ENCODE measurements around the gene PF4V1. TPM values are rescaled to one million over a fixed set of nuclear protein-coding genes. Genes with fewer than 3 reads are reported as not detected.

PF4V1 gene
- total RNA-seq, 1 experiment from 2014 or later: not detected

GRCh38 chr4:73865431-73866096 is 12.5 kb downstream of the PF4V1 start:
- intact Hi-C loops (cut with micrococcal nuclease; ENCODE audit: unreplicated experiment): loop anchor here (5.0 kb wide), 1 partner anchor 523 kb away; no protein-coding TSS in a partner anchor
- no peaks in the 10 kb centered on the region for H3K36me3 ChIP-seq (ENCODE audit: low read depth)
- no peak for DNase-seq
- ChIA-PET CTCF (no interaction called here), POLR2A (ENCODE audit: unreplicated experiment) (no interaction called here)
- H4K20me1 ChIP-seq (ENCODE audit: insufficient read depth): no peaks in the 10 kb centered on the region
- BruUV-seq (replicated peaks): no TSS peak
- no peaks in the 10 kb centered on the region for H3K9me3 ChIP-seq (ENCODE audit: insufficient read depth, low read depth)
- no peaks in the 10 kb centered on the region for H3K79me2 ChIP-seq (ENCODE audit: low read depth)
- H3K9me2 ChIP-seq (ENCODE audit: insufficient read depth): no peaks in the 10 kb centered on the region
- no peaks in the 10 kb centered on the region for H3K27me3 ChIP-seq (ENCODE audit: insufficient read depth, low read depth)
- no peak overlapping the region for H2AFZ ChIP-seq
- TF ChIP-seq CTCF (conservative IDR thresholded peaks at IDR 0.05) (no peak), EZH2 (IDR thresholded peaks at IDR 0.05; ENCODE audit: low read depth) (no peak)
- no peak overlapping the region for H3K4me2 ChIP-seq
- no peaks in the 10 kb centered on the region for H3F3A ChIP-seq (ENCODE audit: insufficient read depth, low read depth)
- no peak overlapping the region for H3K27ac ChIP-seq
- H3K4me1 ChIP-seq (replicated peaks; ENCODE audit: insufficient read depth): no peaks in the 10 kb centered on the region; the same call in 1 of the 2 replicates
- H3K4me3 ChIP-seq: no peak overlapping the region

GRCh38 chr4:73866246-73866645 is 13.2 kb downstream of the PF4V1 start:
- no peaks in the 10 kb centered on the region for H3K9me2 ChIP-seq (ENCODE audit: insufficient read depth)
- CTCF ChIA-PET: no interaction called here
- POLR2A ChIA-PET (ENCODE audit: unreplicated experiment): no interaction called here
- TF ChIP-seq CTCF (conservative IDR thresholded peaks at IDR 0.05) (no peak), EZH2 (IDR thresholded peaks at IDR 0.05; ENCODE audit: low read depth) (no peak)
- no peak overlapping the region for H3K4me3 ChIP-seq
- DNase-seq: no peak
- H3K4me1 ChIP-seq (replicated peaks; ENCODE audit: insufficient read depth): no peaks in the 10 kb centered on the region; the same call in 1 of the 2 replicates
- H3K36me3 ChIP-seq (ENCODE audit: low read depth): no peaks in the 10 kb centered on the region
- no peaks in the 10 kb centered on the region for H3F3A ChIP-seq (ENCODE audit: insufficient read depth, low read depth)
- no peaks in the 10 kb centered on the region for H3K79me2 ChIP-seq (ENCODE audit: low read depth)
- H4K20me1 ChIP-seq (ENCODE audit: insufficient read depth): no peaks in the 10 kb centered on the region
- H3K4me2 ChIP-seq: no peak overlapping the region
- no TSS peak for BruUV-seq (replicated peaks)
- intact Hi-C loops (cut with micrococcal nuclease; ENCODE audit: unreplicated experiment): loop anchor here (5.0 kb wide), 1 partner anchor 524 kb away; no protein-coding TSS in a partner anchor
- no peaks in the 10 kb centered on the region for H3K9me3 ChIP-seq (ENCODE audit: insufficient read depth, low read depth)
- H3K27ac ChIP-seq: no peak overlapping the region
- H3K27me3 ChIP-seq (ENCODE audit: insufficient read depth, low read depth): no peaks in the 10 kb centered on the region
- no peak overlapping the region for H2AFZ ChIP-seq

GRCh38 chr4:73867783-73868182 is 14.7 kb downstream of the PF4V1 start:
- Histone ChIP-seq H3K79me2 (ENCODE audit: low read depth) (no peaks in the 10 kb centered on the region), H3K4me2 (no peak overlapping the region), H3K27ac (no peak overlapping the region), H3K4me1 (replicated peaks; ENCODE audit: insufficient read depth) (no peaks in the 10 kb centered on the region; the same call in 1 of the 2 replicates), H3K27me3 (ENCODE audit: insufficient read depth, low read depth) (no peaks in the 10 kb centered on the region), H3K9me2 (ENCODE audit: insufficient read depth) (no peaks in the 10 kb centered on the region), H2AFZ (no peak overlapping the region), H3K9me3 (ENCODE audit: insufficient read depth, low read depth) (no peaks in the 10 kb centered on the region), H3K36me3 (ENCODE audit: low read depth) (no peaks in the 10 kb centered on the region), H4K20me1 (ENCODE audit: insufficient read depth) (no peaks in the 10 kb centered on the region), H3K4me3 (no peak overlapping the region), H3F3A (ENCODE audit: insufficient read depth, low read depth) (no peaks in the 10 kb centered on the region)
- POLR2A ChIA-PET (ENCODE audit: unreplicated experiment): interaction anchor here (0.7 kb wide), 1 partner anchor 57 kb away, joined by 3 read pairs; no protein-coding TSS in a partner anchor
- intact Hi-C loops (cut with micrococcal nuclease; ENCODE audit: unreplicated experiment): loop anchor here (5.0 kb wide), 1 partner anchor 525 kb away; no protein-coding TSS in a partner anchor
- BruUV-seq (replicated peaks): no TSS peak
- DNase-seq: no peak
- CTCF ChIA-PET: interaction anchor here (0.6 to 1.1 kb wide), 4 partner anchors 15 to 450 kb away, joined by 3 read pairs; partner anchors contain the start of gene CXCL8
- TF ChIP-seq EZH2 (IDR thresholded peaks at IDR 0.05; ENCODE audit: low read depth) (no peak), CTCF (conservative IDR thresholded peaks at IDR 0.05) (no peak)

Measured in PC-9 (cell line).